ENCODE results near the gene C1orf105. TPM values are rescaled to one million over a fixed set of nuclear protein-coding genes. Genes with fewer than 3 reads are reported as not detected.
A peak's percentile ranks its signal among the peaks of the same experiment; 100 is the strongest.
"Not testable (repeated sequence)": the region's sequence is repeated elsewhere in the genome, so short reads cannot be mapped to it uniquely, and the experiment has no call there.

C1orf105 gene
- total RNA-seq, 2 donors from 2014 or later, result 0.37 TPM; not detected in 1

GRCh38 chr1:172427191-172427590 is 6.7 kb downstream of the C1orf105 start:
- H3K4me3 Mint-ChIP-seq, result no peak overlapping the region
- no peaks in the 10 kb centered on the region for H3K36me3 Mint-ChIP-seq (ENCODE audit: low read depth)
- ATAC-seq (replicated peaks), result no peak
- H3K4me1 Mint-ChIP-seq, result peaks cover 12% of the 10 kb centered on the region
- no peak overlapping the region for H3K27ac Mint-ChIP-seq
- H3K9me3 Mint-ChIP-seq, result no peaks in the 10 kb centered on the region
- no peaks in the 10 kb centered on the region for H3K27me3 Mint-ChIP-seq

DNA sequence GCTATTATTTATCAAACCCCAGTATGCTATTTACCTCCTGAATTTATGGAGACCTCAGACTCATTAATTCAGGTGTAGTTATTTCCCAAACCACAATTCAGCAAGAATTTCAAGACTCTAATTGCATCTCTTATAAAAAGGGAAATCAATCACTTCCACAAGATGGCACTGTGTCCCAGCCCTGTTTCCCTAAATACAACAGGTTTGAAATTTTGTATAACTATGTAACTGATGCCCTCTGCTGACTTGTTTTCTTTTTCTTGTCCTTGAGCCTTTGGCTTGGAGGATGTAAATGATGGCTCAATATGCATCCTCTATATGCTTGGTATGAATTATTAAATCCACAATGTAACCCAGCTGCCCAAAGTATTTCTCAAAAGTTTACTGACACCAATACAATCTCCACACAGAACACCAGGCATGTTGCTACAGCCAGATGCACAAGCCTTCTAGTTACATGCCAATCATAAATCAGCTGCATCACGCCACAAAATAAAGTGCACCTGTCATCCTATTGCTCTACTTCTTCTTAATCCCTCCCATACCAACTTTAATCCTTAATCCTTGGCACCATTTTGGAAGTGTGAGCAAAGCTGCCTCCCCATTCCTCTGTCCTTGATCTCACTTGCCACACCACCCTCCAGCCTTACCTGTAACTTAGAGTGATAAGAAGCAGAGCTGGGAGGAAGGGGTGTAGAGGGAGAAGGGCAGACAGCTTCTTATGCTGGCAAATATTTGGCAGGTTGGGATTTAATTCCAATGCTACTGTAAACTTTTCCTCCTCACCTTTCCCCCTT is 9.0 kb downstream of the C1orf105 start:
- Mint-ChIP-seq H3K4me3 (no peak overlapping the region), H3K9me3 (no peaks in the 10 kb centered on the region), H3K4me1 (peaks cover 19% of the 10 kb centered on the region), H3K36me3 (ENCODE audit: low read depth) (no peaks in the 10 kb centered on the region), H3K27ac (no peak overlapping the region), H3K27me3 (no peaks in the 10 kb centered on the region)
- peak; percentile 67 for ATAC-seq (replicated peaks)

- Mint-ChIP-seq H3K9me3 (no peaks in the 10 kb centered on the region), H3K27ac (no peak overlapping the region)
- ATAC-seq (replicated peaks), result peak; percentile 44
Measured at GRCh38 chr1:172430128-172430454, 9.6 kb downstream of the C1orf105 start.

GRCh38 chr1:172431204-172431603 is 10.7 kb downstream of the C1orf105 start:
- Mint-ChIP-seq H3K27me3 (no peaks in the 10 kb centered on the region), H3K36me3 (ENCODE audit: low read depth) (no peaks in the 10 kb centered on the region), H3K9me3 (no peaks in the 10 kb centered on the region), H3K4me3 (peak overlapping the region; percentile 14), H3K4me1 (peaks cover 19% of the 10 kb centered on the region), H3K27ac (no peak overlapping the region)
- ATAC-seq (replicated peaks), result peak; percentile 37

More at GRCh38 chr1:172430128-172430454, 9.6 kb downstream of the C1orf105 start:
- H3K4me1 Mint-ChIP-seq, result peaks cover 19% of the 10 kb centered on the region
- no peak overlapping the region for H3K4me3 Mint-ChIP-seq
- H3K36me3 Mint-ChIP-seq (ENCODE audit: low read depth), result no peaks in the 10 kb centered on the region
- no peaks in the 10 kb centered on the region for H3K27me3 Mint-ChIP-seq

DNA sequence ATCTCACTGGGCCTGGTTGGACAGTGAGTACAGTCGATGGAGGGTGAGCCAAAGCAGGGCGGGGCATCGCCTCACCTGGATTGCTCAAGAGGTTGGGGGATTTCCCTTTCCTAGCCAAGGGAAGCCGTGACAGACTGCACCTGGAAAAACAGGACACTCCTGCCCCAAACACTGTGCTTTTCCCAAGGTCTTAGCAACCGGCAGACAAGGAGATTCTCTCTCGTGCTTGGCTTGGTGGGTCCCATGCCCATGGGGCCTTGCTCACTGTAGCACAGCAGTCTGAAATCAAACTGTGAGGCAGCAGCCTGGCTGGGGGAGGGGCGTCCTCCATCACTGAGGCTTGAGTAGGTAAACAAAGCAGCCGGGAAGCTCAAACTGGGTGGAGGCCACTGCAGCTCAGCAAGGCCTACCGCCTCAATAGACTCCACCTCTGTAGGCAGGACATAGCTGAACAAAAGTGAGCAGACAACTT is 11.3 kb downstream of the C1orf105 start:
- no peaks in the 10 kb centered on the region for H3K36me3 Mint-ChIP-seq (ENCODE audit: low read depth)
- H3K27me3 Mint-ChIP-seq, result no peaks in the 10 kb centered on the region
- H3K27ac Mint-ChIP-seq, result no peak overlapping the region
- H3K4me1 Mint-ChIP-seq, result peaks cover 19% of the 10 kb centered on the region
- ATAC-seq (replicated peaks), result no peak
- no peaks in the 10 kb centered on the region for H3K9me3 Mint-ChIP-seq
- peak overlapping the region; percentile 14 for H3K4me3 Mint-ChIP-seq

- not testable (repeated sequence) for ATAC-seq (replicated peaks); H3K4me3 Mint-ChIP-seq; H3K9me3 Mint-ChIP-seq; H3K27me3 Mint-ChIP-seq; H3K27ac Mint-ChIP-seq
- Mint-ChIP-seq H3K4me1 (peaks cover 20% of the 10 kb centered on the region), H3K36me3 (ENCODE audit: low read depth) (peaks cover 14% of the 10 kb centered on the region)
Measured at GRCh38 chr1:172437183-172437582, 16.7 kb downstream of the C1orf105 start.

- Mint-ChIP-seq H3K4me1 (peaks cover 21% of the 10 kb centered on the region), H3K9me3 (no peaks in the 10 kb centered on the region), H3K27ac (peak overlapping the region; percentile 9), H3K4me3 (peak overlapping the region; percentile 88), H3K36me3 (ENCODE audit: low read depth) (peaks cover 19% of the 10 kb centered on the region), H3K27me3 (no peaks in the 10 kb centered on the region)
- no peak for ATAC-seq (replicated peaks)
Measured at GRCh38 chr1:172442404-172442803, 21.9 kb downstream of the C1orf105 start.

- ATAC-seq (replicated peaks), result peak; percentile 1
- no peaks in the 10 kb centered on the region for H3K9me3 Mint-ChIP-seq
- peak overlapping the region; percentile 92 for H3K27ac Mint-ChIP-seq
- peak overlapping the region; percentile 88 for H3K4me3 Mint-ChIP-seq
- H3K36me3 Mint-ChIP-seq (ENCODE audit: low read depth), result peaks cover 19% of the 10 kb centered on the region
- peaks cover 21% of the 10 kb centered on the region for H3K4me1 Mint-ChIP-seq
- no peaks in the 10 kb centered on the region for H3K27me3 Mint-ChIP-seq
Measured at GRCh38 chr1:172442843-172443565, 22.5 kb downstream of the C1orf105 start.

DNA sequence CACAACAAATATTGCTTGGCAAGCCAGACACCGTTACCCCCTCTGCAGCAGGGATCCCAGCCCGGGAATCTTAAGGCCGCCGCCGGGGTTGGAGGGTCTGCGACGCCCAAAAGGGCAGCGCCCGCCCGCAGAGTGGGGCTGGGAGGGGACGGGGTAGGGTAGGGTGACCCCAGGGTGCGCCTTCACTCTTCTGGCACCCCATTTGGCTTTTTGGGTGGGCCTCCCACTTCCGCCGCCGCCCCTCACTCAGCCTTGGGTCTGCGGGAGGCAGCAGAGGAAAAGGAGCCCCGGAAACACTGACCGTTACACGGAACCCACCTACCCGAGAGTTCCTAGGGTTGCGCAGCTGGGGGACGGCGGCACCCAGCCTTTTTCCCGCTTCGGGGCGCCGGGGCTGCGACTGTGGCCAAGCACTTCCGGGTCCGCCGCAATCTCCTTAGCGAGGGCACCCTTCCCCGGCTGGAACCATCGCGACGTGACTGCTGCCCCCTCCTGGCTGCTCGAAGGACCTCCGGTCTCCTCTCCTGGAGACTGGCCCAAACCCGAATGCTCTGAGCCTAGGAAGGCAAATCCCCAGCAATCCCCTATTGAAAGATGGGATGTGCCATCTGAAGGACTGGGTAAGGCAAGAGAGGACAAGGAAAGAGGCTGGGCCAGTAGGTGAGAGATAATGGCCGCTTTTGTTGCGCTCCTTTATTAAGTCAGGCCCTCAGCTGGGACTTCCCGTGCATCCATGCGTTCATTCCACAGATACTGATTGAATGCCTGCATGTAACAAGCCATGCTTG is 23.4 kb downstream of the C1orf105 start, which contains the start of gene PIGC:
TSS of gene PIGC (minus strand) at position 404 of the 788 bp plus-strand sequence. CDS start 1,447 bp downstream, outside the sequence.
- peak within 1 kb of the TSS; percentile 92 for H3K27ac Mint-ChIP-seq
- no peaks in the 10 kb centered on the region for H3K27me3 Mint-ChIP-seq
- peaks cover 19% of the 10 kb centered on the region for H3K36me3 Mint-ChIP-seq (ENCODE audit: low read depth)
- no peaks in the 10 kb centered on the region for H3K9me3 Mint-ChIP-seq
- peak; percentile 100 for ATAC-seq (replicated peaks)
- H3K4me1 Mint-ChIP-seq, result peaks cover 21% of the 10 kb centered on the region
- peak within 1 kb of the TSS; percentile 88 for H3K4me3 Mint-ChIP-seq

GRCh38 chr1:172446547-172446946 is 26.1 kb downstream of the C1orf105 start:
- Mint-ChIP-seq H3K36me3 (ENCODE audit: low read depth) (peaks cover 11% of the 10 kb centered on the region), H3K27me3 (no peaks in the 10 kb centered on the region), H3K4me3 (no peak overlapping the region), H3K9me3 (no peaks in the 10 kb centered on the region), H3K4me1 (peaks cover 30% of the 10 kb centered on the region), H3K27ac (peak overlapping the region; percentile 53)
- ATAC-seq (replicated peaks), result no peak

DNA sequence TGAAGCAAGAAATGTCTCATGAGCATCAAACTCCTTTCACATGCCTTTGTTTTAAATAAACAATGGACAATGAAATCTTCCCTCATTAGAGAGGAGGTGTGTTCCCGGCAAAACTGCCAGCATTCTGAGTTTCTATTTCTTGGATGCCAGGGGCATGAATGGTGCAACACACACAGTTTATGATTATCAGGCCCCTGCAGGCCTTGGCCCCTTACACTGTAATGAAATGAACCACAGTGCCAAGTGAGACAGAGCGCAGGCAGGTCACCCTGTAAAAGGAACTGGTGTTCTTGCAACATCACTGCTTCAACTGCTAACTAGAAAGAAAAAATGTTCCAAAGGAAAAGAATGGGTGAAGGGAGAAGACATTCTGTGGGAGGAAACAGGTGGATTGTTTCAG is 27.2 kb downstream of the C1orf105 start:
- no peak overlapping the region for H3K27ac Mint-ChIP-seq
- H3K36me3 Mint-ChIP-seq (ENCODE audit: low read depth), result peaks cover under 1% of the 10 kb centered on the region
- no peak overlapping the region for H3K4me3 Mint-ChIP-seq
- H3K4me1 Mint-ChIP-seq, result peaks cover 20% of the 10 kb centered on the region
- no peak for ATAC-seq (replicated peaks)
- H3K9me3 Mint-ChIP-seq, result no peaks in the 10 kb centered on the region
- H3K27me3 Mint-ChIP-seq, result no peaks in the 10 kb centered on the region

- peak overlapping the region; percentile 0 for H3K27ac Mint-ChIP-seq
- H3K36me3 Mint-ChIP-seq (ENCODE audit: low read depth), result no peaks in the 10 kb centered on the region
- H3K4me1 Mint-ChIP-seq, result peaks cover 18% of the 10 kb centered on the region
- H3K4me3 Mint-ChIP-seq, result peak overlapping the region; percentile 26
- ATAC-seq (replicated peaks), result peak; percentile 62
- H3K9me3 Mint-ChIP-seq, result no peaks in the 10 kb centered on the region
- H3K27me3 Mint-ChIP-seq, result no peaks in the 10 kb centered on the region
Measured at GRCh38 chr1:172448995-172449584, 28.6 kb downstream of the C1orf105 start.

- ATAC-seq (replicated peaks), result peak; percentile 66
- Mint-ChIP-seq H3K27me3 (peaks cover 2% of the 10 kb centered on the region), H3K36me3 (ENCODE audit: low read depth) (no peaks in the 10 kb centered on the region), H3K4me1 (peaks cover 15% of the 10 kb centered on the region), H3K27ac (peak overlapping the region; percentile 51), H3K9me3 (no peaks in the 10 kb centered on the region), H3K4me3 (peak overlapping the region; percentile 26)
Measured at GRCh38 chr1:172449585-172450523, 29.4 kb downstream of the C1orf105 start.

All from activated T-helper 17 cell treated with anti-CD3 and anti-CD28 coated beads, Interleukin-2, amount 50 U/mL, for 72 hours (primary cell).